HL-60/S4 treated with retinoic acid at 250 ng/mL for 4 days and 3 days (cell line): Measurements from ENCODE around the gene SECISBP2.
"Not testable (repeated sequence)": the region's sequence is repeated elsewhere in the genome, so short reads cannot be mapped to it uniquely, and the experiment has no call there.

Source experiments
- in situ Hi-C: fragments of 300-500 bp; cut with MboI; formaldehyde crosslinking; loops from 2 replicates; pipeline ENCODE4 v1.7.0; 2022; ENCODE audit warnings: low sequenced_read_pairs

Gene SECISBP2

DNA sequence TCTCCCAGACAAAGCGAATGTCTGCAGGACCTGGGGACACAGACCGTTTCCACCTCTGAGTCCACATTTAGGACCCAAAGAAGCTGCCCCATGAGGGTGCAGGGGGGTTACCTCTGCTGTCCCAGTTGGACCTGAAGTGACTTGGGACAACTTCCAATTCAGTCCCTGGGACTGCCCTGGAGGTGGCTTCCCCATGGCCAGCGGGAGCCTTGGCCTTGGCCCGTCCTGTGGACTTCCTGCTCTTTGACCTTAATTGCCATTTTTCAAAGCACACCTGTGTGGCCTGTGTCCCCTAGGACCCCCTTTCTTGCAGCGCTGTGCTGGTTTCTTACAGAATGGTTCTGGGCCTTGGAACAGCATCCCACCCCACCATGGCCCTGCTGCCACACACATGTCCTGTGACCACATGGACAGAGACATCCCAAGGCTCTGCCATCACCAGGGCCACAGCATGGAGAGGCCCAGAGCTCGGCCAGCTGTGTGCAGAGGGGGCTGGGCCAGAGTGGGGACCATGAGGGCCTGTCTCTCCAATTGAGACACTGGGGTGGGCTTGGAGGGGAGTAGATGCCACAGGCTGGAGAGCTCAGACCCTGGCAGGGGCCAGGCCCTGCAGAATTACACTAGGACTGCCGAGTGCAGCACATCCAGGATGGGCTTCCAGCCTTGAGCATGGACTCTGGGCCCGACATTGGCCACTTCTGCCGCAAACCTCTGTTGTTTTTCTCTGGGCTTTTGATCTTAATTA is 45.8 kb downstream of the SECISBP2 start:
- in situ Hi-C loops: no loop called here

- in situ Hi-C loops: no loop called here
These were observed 46.6 kb downstream of the SECISBP2 start for GRCh38 chr9:89364666-89365531.

DNA sequence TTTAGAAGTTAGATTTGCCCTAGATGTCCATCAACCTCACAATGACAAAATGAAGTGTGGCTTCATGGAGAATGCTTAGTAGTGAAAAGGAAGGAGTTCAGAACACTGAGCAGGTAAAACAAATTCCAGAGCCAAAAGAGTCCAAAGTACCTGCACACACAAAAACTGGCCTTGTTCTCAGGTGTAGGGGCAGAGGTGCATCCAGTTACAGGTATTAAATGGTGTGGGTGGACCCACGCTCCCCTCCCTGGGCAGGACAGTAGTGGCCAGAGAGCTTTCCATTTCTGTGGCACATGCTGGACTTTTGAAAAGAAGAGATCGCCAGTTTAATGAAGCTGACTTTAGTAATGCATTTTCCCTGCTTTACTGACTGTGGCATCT is 47.2 kb downstream of the SECISBP2 start:
- in situ Hi-C loops: no loop called here

GRCh38 chr9:89366711-89367110 is 48.4 kb downstream of the SECISBP2 start:
- in situ Hi-C loops: no loop called here

- in situ Hi-C loops: no loop called here
These were observed 49.0 kb downstream of the SECISBP2 start for GRCh38 chr9:89367281-89367680.

GRCh38 chr9:89367726-89368437 is 49.6 kb downstream of the SECISBP2 start:
- in situ Hi-C loops: no loop called here

- in situ Hi-C loops: no loop called here
These were observed 50.2 kb downstream of the SECISBP2 start for GRCh38 chr9:89368550-89368949.

GRCh38 chr9:89368978-89369377 is 50.7 kb downstream of the SECISBP2 start:
- in situ Hi-C loops: no loop called here

DNA sequence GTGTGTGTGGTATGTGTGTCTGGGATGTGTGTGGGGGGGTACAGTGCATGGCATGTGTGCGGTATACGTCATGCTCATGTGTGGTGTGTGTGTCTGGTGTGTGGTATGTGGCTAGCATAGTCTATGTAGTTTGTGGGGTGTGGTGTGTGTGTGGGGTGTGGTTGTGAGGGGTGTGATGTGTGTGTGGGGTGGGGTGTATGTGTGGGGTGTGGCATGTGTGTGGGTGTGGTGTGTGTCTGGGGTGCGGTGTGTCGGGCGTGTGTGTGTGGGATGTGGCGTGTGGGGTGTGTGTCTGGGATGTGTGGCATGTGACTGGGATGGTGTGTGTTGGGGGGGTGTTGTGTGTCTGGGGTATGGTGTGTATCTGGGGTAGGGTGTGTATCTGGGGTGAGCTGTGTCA is 52.3 kb downstream of the SECISBP2 start:
- in situ Hi-C loops: no loop called here

- in situ Hi-C loops: not testable (repeated sequence)
These were observed 53.5 kb downstream of the SECISBP2 start for GRCh38 chr9:89371791-89372190.

- in situ Hi-C loops: no loop called here
These were observed 54.0 kb downstream of the SECISBP2 start for GRCh38 chr9:89372230-89372816.

DNA sequence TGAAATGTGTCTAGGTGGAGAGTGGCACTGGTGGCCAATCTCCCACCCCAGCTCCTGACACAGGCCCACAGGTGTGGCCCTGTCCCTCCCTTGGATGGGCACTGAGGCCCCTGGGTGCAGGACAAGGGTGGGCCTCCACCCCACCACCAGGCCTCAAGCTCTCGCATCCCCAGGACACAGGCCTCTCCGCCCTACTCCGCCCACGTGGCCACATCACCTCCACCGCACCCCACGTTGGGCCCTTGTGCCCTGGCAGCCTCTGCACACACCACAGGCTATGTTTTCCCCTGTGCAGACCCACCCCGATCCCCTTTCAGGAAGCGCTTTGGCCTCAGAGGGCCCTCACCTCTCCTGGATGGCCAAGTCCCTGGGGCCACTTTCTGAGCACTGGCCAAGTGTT is 54.7 kb downstream of the SECISBP2 start:
- in situ Hi-C loops: no loop called here

GRCh38 chr9:89374176-89374575 is 55.9 kb downstream of the SECISBP2 start:
- in situ Hi-C loops: no loop called here

- in situ Hi-C loops: no loop called here
These were observed 57.0 kb downstream of the SECISBP2 start for GRCh38 chr9:89375191-89375760.

- in situ Hi-C loops: no loop called here
These were observed 58.0 kb downstream of the SECISBP2 start for GRCh38 chr9:89376286-89376685.

DNA sequence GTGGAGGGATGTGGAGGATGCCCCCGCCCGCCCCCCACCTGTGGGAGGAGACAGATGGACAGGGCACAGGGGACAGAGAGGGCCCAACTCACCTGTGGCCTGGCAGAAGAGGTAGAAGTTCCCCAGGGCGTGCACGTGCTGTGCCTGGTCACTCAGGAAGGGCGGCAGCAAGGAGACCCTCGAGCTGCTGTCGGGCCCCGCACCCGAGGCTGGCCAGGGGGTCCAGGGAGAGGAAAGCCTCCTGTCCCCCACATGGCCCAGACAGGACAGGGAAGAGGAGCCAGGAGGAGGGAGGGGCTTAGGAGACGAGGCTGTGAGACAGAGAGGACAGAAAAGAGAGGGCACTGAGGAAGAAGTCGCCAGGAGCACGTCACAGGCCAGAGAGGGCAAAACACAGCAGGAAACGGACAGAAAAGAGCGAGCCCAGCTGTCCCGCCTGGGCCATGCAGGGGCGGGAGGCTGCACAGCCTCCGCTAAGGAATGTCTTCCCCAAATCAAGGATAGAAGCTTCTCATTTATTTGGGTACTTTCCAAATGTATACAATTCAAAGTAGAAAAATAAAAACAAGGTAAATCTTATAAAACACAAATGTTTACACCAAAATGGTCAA is 58.5 kb downstream of the SECISBP2 start:
- in situ Hi-C loops: no loop called here

DNA sequence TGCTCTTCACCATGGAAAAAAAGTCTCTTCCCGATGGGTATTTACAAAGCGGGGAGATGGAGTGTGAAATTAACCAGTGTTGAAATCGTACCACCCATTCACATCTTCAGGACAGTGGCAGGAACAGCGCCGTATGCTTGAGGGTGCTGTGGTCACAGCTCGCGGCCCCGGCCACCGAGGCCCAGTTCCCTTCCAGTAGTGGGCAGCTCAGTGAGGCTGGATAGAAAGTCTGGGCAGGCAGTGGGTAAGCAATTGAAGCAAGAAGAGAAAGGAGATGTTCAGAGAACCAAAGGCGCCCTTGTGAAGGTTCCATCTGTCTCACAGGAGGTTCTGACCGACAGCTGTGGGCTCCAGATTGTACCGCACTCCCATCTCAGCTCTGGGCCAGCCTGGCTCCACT is 59.1 kb downstream of the SECISBP2 start:
- in situ Hi-C loops: no loop called here

GRCh38 chr9:89378541-89378940 is 60.2 kb downstream of the SECISBP2 start:
- in situ Hi-C loops: no loop called here

GRCh38 chr9:89379031-89379430 is 60.7 kb downstream of the SECISBP2 start:
- in situ Hi-C loops: no loop called here

- in situ Hi-C loops: loop anchor here (10.0 kb wide), 1 partner anchor 185 kb away; no protein-coding TSS in a partner anchor
These were observed 61.3 kb downstream of the SECISBP2 start for GRCh38 chr9:89379508-89380115.
